IPS-18a (cell line): Measurements from ENCODE around the gene GLDN.
"Not testable (repeated sequence)": the region's sequence is repeated elsewhere in the genome, so short reads cannot be mapped to it uniquely, and the experiment has no call there.

Source experiments
- H3K27ac ChIP-seq: one replicate; pipeline ENCODE4 v1.5.1; 2013; ENCODE audit warnings: low read length
- H3K27me3 ChIP-seq: one replicate; pipeline ENCODE4 v1.6.1; 2013; ENCODE audit warnings: mild to moderate bottlenecking, low read length; ENCODE audit not compliant: control insufficient read depth, insufficient read depth
- H3K36me3 ChIP-seq: one replicate; pipeline ENCODE4 v1.6.1; 2013; ENCODE audit warnings: low read depth, low read length; ENCODE audit not compliant: control insufficient read depth
- H3K4me1 ChIP-seq: one replicate; pipeline ENCODE4 v1.6.1; 2013; ENCODE audit warnings: low read depth, low read length; ENCODE audit not compliant: control insufficient read depth
- H3K4me3 ChIP-seq: one replicate; pipeline ENCODE4 v1.5.1; 2013; ENCODE audit warnings: low read length
- H3K9ac ChIP-seq: one replicate; pipeline ENCODE4 v1.6.1; 2013; ENCODE audit warnings: mild to moderate bottlenecking, low read length, moderate library complexity
- H3K9me3 ChIP-seq: one replicate; pipeline ENCODE4 v1.6.1; 2013; ENCODE audit warnings: low read depth, low read length; ENCODE audit not compliant: control insufficient read depth

The GLDN gene

GRCh38 chr15:51401051-51401780, 59.8 kb downstream of the GLDN start:
- Histone ChIP-seq H3K27ac (no peak overlapping the region), H3K27me3 (no peaks in the 10 kb centered on the region), H3K9ac (no peak overlapping the region), H3K4me3 (no peak overlapping the region), H3K4me1 (peaks cover 17% of the 10 kb centered on the region), H3K9me3 (no peaks in the 10 kb centered on the region), H3K36me3 (no peaks in the 10 kb centered on the region)

- H3K36me3 ChIP-seq: no peaks in the 10 kb centered on the region
- H3K27me3 ChIP-seq: no peaks in the 10 kb centered on the region
- no peak overlapping the region for H3K4me3 ChIP-seq
- no peaks in the 10 kb centered on the region for H3K9me3 ChIP-seq
- H3K9ac ChIP-seq: no peak overlapping the region
- H3K27ac ChIP-seq: no peak overlapping the region
- H3K4me1 ChIP-seq: peaks cover 17% of the 10 kb centered on the region
Measured at GRCh38 chr15:51401872-51402517, 60.5 kb downstream of the GLDN start.

GRCh38 chr15:51403072-51403878, 61.8 kb downstream of the GLDN start:
- Histone ChIP-seq H3K9ac (no peak overlapping the region), H3K4me3 (no peak overlapping the region), H3K4me1 (peaks cover 17% of the 10 kb centered on the region), H3K9me3 (no peaks in the 10 kb centered on the region), H3K27me3 (no peaks in the 10 kb centered on the region), H3K27ac (no peak overlapping the region), H3K36me3 (no peaks in the 10 kb centered on the region)

- no peak overlapping the region for H3K4me3 ChIP-seq
- no peak overlapping the region for H3K9ac ChIP-seq
- H3K27ac ChIP-seq: no peak overlapping the region
- H3K9me3 ChIP-seq: no peaks in the 10 kb centered on the region
- H3K4me1 ChIP-seq: peaks cover 12% of the 10 kb centered on the region
- no peaks in the 10 kb centered on the region for H3K27me3 ChIP-seq
- H3K36me3 ChIP-seq: no peaks in the 10 kb centered on the region
Measured at GRCh38 chr15:51403946-51404695, 62.7 kb downstream of the GLDN start.

GRCh38 chr15:51405693-51406523, 64.5 kb downstream of the GLDN start:
- H3K27ac ChIP-seq: no peak overlapping the region
- H3K27me3 ChIP-seq: no peaks in the 10 kb centered on the region
- no peaks in the 10 kb centered on the region for H3K9me3 ChIP-seq
- H3K4me1 ChIP-seq: peaks cover 12% of the 10 kb centered on the region
- H3K9ac ChIP-seq: no peak overlapping the region
- no peaks in the 10 kb centered on the region for H3K36me3 ChIP-seq
- no peak overlapping the region for H3K4me3 ChIP-seq

GRCh38 chr15:51414256-51414860, 72.9 kb downstream of the GLDN start:
- no peaks in the 10 kb centered on the region for H3K9me3 ChIP-seq
- no peak overlapping the region for H3K4me3 ChIP-seq
- H3K36me3 ChIP-seq: no peaks in the 10 kb centered on the region
- peaks cover 17% of the 10 kb centered on the region for H3K4me1 ChIP-seq
- no peak overlapping the region for H3K27ac ChIP-seq
- H3K9ac ChIP-seq: no peak overlapping the region
- H3K27me3 ChIP-seq: no peaks in the 10 kb centered on the region

- peaks cover 17% of the 10 kb centered on the region for H3K4me1 ChIP-seq
- H3K4me3 ChIP-seq: no peak overlapping the region
- no peaks in the 10 kb centered on the region for H3K36me3 ChIP-seq
- H3K9ac ChIP-seq: no peak overlapping the region
- H3K9me3 ChIP-seq: no peaks in the 10 kb centered on the region
- no peak overlapping the region for H3K27ac ChIP-seq
- H3K27me3 ChIP-seq: no peaks in the 10 kb centered on the region
Measured at GRCh38 chr15:51416129-51416528, 74.7 kb downstream of the GLDN start.

- H3K9ac ChIP-seq, H3K27ac ChIP-seq, H3K4me3 ChIP-seq, H3K27me3 ChIP-seq, H3K4me1 ChIP-seq, H3K9me3 ChIP-seq, H3K36me3 ChIP-seq: not testable (repeated sequence)
Measured at GRCh38 chr15:51423040-51423439, 81.6 kb downstream of the GLDN start.

GRCh38 chr15:51424780-51425179, 83.3 kb downstream of the GLDN start:
- no peaks in the 10 kb centered on the region for H3K27me3 ChIP-seq
- no peaks in the 10 kb centered on the region for H3K9me3 ChIP-seq
- H3K4me1 ChIP-seq: peaks cover 6% of the 10 kb centered on the region
- no peak overlapping the region for H3K9ac ChIP-seq
- no peak overlapping the region for H3K4me3 ChIP-seq
- H3K36me3 ChIP-seq: no peaks in the 10 kb centered on the region
- H3K27ac ChIP-seq: no peak overlapping the region

GRCh38 chr15:51425517-51426040, 84.1 kb downstream of the GLDN start:
- H3K9me3 ChIP-seq: no peaks in the 10 kb centered on the region
- H3K27me3 ChIP-seq: no peaks in the 10 kb centered on the region
- no peak overlapping the region for H3K4me3 ChIP-seq
- peaks cover 6% of the 10 kb centered on the region for H3K4me1 ChIP-seq
- no peaks in the 10 kb centered on the region for H3K36me3 ChIP-seq
- H3K9ac ChIP-seq: no peak overlapping the region
- no peak overlapping the region for H3K27ac ChIP-seq
